ENCODE results near the gene IGDCC3.

DNA sequence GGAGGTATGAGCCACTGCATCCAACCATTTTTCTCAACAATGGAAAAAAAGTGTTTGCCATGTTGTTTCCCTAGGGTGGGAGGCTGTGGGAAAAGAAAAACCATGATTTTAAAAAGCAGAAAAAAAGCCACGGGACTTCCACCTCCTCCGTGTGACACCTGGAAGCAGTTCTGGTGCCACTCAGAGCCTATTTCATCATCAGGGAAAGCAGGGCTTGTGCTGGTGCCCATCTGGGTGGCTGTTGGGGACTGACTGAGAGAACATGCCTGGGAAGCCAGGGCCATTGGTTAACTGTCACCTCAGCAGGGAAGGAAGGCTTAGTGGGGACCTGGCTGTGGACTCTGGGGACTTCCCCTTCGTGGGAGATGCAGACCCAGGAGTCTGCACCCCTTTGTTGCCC, 66.0 kb downstream of the IGDCC3 start:
- TF ChIP-seq CTCF (IDR thresholded peaks at IDR 0.05 in 8 of 11, conservative IDR thresholded peaks at IDR 0.05 in 3 of 11), result no peak
- TF ChIP-seq POLR2A (IDR thresholded peaks at IDR 0.05), result no peak
- no peak for TF ChIP-seq POLR2AphosphoS5 (IDR thresholded peaks at IDR 0.05)
